Measurements from ENCODE around the gene TREM2. TPM values are rescaled to one million over a fixed set of nuclear protein-coding genes. Genes with fewer than 3 reads are reported as not detected.

Gene TREM2
- total RNA-seq, 4 donors from 2014 or later: 3.8 to 335 (median 15.9) TPM

DNA sequence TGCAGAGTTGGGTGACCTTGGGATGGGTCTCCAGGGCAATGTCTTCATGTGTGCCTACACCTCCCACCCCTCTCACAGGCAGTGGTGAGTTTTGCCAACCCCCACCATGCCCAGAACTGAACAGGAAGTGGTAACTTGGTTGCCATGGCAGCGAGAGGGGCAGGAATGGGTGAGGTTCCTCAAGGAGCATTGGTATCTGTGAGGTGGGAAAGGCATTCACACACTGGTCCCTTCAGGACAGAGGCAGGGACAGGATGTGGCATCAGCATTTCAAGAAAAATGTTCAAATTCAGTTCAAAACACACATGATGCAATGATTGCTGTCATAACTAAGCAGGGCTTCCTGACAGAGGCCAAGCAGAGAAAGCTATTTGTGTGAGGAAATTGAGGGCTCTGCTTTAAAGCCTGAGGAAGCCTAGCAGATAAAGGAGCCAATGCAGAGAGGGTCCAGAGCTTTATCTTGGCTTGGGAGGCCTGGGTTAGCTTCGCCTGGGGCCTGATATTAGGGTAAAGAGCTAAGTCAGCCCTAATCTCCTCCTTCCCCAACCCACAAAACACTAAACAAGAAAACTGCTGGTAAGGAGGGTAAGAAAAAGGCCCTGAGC, 37.5 kb upstream of the TREM2 start:
- TF ChIP-seq, protein P1, sequence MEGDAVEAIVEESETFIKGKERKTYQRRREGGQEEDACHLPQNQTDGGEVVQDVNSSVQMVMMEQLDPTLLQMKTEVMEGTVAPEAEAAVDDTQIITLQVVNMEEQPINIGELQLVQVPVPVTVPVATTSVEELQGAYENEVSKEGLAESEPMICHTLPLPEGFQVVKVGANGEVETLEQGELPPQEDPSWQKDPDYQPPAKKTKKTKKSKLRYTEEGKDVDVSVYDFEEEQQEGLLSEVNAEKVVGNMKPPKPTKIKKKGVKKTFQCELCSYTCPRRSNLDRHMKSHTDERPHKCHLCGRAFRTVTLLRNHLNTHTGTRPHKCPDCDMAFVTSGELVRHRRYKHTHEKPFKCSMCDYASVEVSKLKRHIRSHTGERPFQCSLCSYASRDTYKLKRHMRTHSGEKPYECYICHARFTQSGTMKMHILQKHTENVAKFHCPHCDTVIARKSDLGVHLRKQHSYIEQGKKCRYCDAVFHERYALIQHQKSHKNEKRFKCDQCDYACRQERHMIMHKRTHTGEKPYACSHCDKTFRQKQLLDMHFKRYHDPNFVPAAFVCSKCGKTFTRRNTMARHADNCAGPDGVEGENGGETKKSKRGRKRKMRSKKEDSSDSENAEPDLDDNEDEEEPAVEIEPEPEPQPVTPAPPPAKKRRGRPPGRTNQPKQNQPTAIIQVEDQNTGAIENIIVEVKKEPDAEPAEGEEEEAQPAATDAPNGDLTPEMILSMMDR (IDR thresholded peaks at IDR 0.05; ENCODE audit: low read depth): no peak

DNA sequence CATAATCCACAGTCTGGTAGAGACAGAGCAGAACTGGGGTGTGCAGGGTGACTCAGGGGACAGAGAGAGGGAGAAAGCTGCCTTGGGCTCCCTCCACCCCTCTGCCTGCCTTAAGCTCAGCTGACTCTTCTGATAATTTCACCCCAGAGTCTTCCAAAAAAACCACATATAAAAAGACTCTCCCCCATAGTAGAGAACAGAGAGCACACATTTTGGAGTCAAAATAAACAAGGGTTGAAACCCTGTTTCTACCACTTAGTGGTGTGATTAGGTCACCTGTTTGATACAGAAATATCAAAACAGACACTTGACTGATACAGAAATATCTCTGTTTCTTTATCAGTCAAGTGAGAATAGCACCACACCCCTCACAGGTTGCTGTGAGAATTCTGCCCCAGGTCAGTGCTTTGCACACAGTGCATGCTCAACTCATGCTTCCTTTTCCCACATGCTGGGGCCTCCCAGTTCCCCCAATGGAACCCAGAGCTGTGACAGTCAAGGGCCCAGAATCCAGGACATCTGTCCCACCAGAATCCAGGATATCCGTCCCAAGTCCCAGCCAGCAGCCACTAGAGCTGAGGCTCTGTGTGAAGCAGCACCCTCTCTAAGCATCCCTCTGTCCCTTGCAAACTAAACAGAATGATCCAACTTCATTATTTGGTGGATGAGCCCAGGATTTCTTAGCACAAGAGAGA, 36.8 kb upstream of the TREM2 start:
- TF ChIP-seq, protein P1 (IDR thresholded peaks at IDR 0.05; ENCODE audit: low read depth): no peak

DNA sequence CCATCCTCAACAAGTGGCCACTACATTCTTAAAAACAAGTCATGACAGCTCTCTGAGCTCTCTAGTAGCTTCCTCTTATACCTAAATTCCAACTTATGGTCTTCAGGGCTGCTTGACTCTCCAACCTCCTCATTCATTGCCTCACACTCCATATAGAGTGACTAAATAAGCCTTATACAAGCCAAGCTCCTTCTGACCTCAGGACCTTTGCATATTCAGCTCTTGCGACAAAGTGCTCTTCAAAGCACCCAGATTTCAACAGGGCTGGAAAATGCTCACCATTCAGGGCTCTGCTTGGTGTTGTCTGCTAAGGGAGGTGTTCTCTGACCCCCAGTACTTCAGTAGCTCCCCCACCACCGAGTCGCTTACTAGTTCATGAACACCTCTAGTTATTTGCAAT, 34.3 kb upstream of the TREM2 start:
- TF ChIP-seq, protein P1 (IDR thresholded peaks at IDR 0.05; ENCODE audit: low read depth): no peak

DNA sequence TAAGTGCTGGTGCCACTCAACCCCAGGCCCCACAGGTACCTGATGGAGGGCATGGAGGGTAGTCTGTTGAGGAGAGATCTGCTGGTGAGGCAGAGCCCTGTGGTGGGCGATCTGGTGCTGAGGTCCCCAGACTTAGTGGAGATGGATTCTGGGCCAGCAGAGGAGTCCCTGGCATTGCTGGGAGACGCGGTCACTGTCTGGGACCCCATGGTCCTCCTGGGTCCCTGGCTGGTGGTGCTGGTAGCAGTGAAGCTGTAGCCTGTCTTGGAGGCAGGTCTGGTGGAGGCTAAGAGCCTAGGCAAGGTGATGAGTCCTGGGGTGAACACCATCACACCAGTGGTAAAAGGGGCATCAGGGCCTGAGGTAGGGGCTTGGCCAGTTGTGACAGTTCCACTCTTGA, 31.5 kb upstream of the TREM2 start:
- TF ChIP-seq, protein P1 (IDR thresholded peaks at IDR 0.05; ENCODE audit: low read depth): no peak

DNA sequence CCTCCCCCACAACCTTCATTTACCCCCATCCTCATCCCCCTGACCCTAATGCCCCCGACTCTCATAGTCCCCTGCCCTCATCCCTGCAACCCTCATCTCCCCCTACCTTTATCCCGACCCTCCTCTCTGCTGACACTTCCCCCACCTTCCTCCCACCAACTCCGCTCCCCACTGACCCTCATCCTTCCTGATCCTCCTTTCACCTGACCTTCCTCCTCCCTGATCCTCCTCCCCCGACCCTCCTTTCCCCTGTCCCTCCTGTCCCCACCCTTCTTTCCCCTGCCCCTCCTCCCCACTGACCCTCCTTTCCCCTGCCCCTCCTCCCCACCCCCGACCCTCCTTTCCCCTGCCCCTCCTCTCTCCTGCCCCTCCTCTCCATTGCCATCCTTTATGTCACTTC, 31.0 kb upstream of the TREM2 start:
- TF ChIP-seq, protein P1 (IDR thresholded peaks at IDR 0.05; ENCODE audit: low read depth): no peak

DNA sequence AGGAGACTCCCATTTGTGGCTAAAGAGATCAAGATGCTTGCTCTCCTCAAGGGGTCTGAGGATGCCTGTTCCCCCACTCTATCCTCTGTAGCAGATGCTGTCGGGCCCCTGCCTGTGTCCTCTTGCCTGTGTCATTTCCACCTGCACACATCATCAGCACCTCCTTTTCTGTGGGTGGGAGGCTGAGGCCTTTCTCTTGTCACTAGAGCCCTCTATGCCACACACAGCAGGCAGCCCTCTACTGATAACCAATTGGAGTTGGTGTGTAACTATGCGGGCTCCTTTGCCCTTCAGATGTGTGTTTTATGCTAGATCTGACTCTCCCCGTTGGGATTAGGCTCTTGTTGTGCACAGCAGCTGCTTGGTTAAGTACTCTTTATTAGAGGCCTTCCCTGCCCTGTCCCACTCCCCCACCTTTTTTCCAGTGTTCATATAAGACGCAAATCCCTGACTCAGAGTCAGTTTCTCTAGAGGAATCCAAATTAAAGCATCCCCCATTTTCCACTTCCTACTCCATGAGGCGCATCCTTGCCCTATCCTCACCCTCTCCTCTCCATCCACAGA, 30.3 kb upstream of the TREM2 start:
- TF ChIP-seq, protein P1 (IDR thresholded peaks at IDR 0.05; ENCODE audit: low read depth): no peak

DNA sequence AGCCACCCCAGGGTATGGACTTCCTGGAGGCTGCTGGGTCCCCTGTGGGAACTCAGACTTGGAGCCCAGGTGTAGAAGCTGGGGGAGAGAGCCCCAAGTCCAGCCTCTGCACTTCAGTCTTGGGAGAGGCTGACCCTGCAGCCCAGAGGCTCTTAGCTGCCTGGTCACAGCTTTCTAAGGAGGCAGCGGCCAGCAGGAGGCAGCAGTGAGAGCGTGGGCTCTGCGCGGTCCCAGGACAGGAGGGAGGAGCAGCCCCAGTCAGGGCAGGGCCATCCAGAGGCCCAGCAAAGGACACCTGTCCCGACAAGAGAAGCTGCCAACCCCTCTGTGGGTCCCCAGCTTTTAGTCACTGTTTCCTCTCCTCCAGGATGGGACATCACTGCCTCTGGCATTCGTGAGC, 28.7 kb upstream of the TREM2 start:
- TF ChIP-seq, protein P1 (IDR thresholded peaks at IDR 0.05; ENCODE audit: low read depth): no peak

All from subcutaneous adipose tissue (tissue), 4 donors.